HEK293 (cell line): Measurements from ENCODE around the gene COP1.

Source experiments
- ZNF274 ChIP-seq, 2 experiments: fragments of 200-500 bp in 1 of 2; fragments of 450-650 bp in 1 of 2; sonication (Bioruptor generic) in 1 of 2; formaldehyde crosslinking in 1 of 2; IDR thresholded peaks; 2 replicates each; pipeline versions ENCODE4 v1.5.1 to v1.6.1; 2014 to 2016; ENCODE audit warnings: borderline replicate concordance in 1 of 2, inconsistent platforms in 1 of 2, low read length in 1 of 2, missing biosample characterization in 1 of 2, missing genetic modification characterization in 1 of 2
- ZNF324 ChIP-seq: fragments of 450-650 bp; formaldehyde crosslinking; IDR thresholded peaks from 2 replicates; pipeline ENCODE4 v1.5.1; 2016; ENCODE audit warnings: missing biosample characterization, missing genetic modification characterization

- TF ChIP-seq ZNF274 (IDR thresholded peaks at IDR 0.05; ENCODE audit: low read length) (no peak), ZNF274 (tag by site-specific recombination; IDR thresholded peaks at IDR 0.05; ENCODE audit: borderline replicate concordance) (no peak), ZNF324 (tag by site-specific recombination) (no peak)
Observed at GRCh38 chr1:176111835-176112234, 95.3 kb downstream of the COP1 start.
